Hepatocyte (in vitro differentiated cells): ENCODE data around the gene EAF2. TPM values are rescaled to one million over a fixed set of nuclear protein-coding genes. Genes with fewer than 3 reads are reported as not detected.

ENCODE experiments used
- DNase-seq: peaks from one replicate; pipeline ENCODE4 v3.0.0-alpha.2; 2016; ENCODE audit warnings: low spot score
- H2AFZ ChIP-seq: fragments of 200-600 bp; sonication (generic); 2 replicates; pipeline ENCODE4 v1.6.0; 2016; ENCODE audit warnings: antibody characterized with exemption, mild to moderate bottlenecking
- H3K27ac ChIP-seq: fragments of 200-600 bp; sonication (generic); 2 replicates; pipeline ENCODE4 v1.5.1; 2016; ENCODE audit warnings: mild to moderate bottlenecking
- H3K27me3 ChIP-seq: fragments of 200-600 bp; sonication (generic); 2 replicates; pipeline ENCODE4 v1.6.1; 2016
- H3K36me3 ChIP-seq: fragments of 200-600 bp; sonication (generic); replicated peaks from 2 replicates; pipeline ENCODE4 v1.5.1; 2016; ENCODE audit warnings: low read depth; ENCODE audit not compliant: insufficient read depth
- H3K4me1 ChIP-seq: fragments of 200-600 bp; sonication (generic); 2 replicates; pipeline ENCODE4 v1.5.1; 2016; ENCODE audit warnings: mild to moderate bottlenecking, moderate library complexity; ENCODE audit not compliant: insufficient read depth
- H3K4me2 ChIP-seq: fragments of 200-600 bp; sonication (generic); 2 replicates; pipeline ENCODE4 v1.6.0; 2016
- H3K4me3 ChIP-seq: fragments of 200-600 bp; sonication (generic); 2 replicates; pipeline ENCODE4 v1.5.1; 2016; ENCODE audit warnings: mild to moderate bottlenecking
- H3K79me2 ChIP-seq: fragments of 200-600 bp; sonication (generic); 2 replicates; pipeline ENCODE4 v1.6.0; 2017; ENCODE audit warnings: mild to moderate bottlenecking
- H3K9me2 ChIP-seq: fragments of 200-600 bp; sonication (generic); replicated peaks from 2 replicates; pipeline ENCODE4 v1.6.0; 2017; ENCODE audit warnings: mild to moderate bottlenecking; ENCODE audit not compliant: insufficient read depth
- H3K9me3 ChIP-seq: fragments of 200-600 bp; sonication (generic); 2 replicates; pipeline ENCODE4 v1.5.1; 2016; ENCODE audit warnings: low read depth, mild to moderate bottlenecking
- H4K20me1 ChIP-seq: fragments of 200-600 bp; sonication (generic); 2 replicates; pipeline ENCODE4 v1.6.0; 2016; ENCODE audit warnings: mild to moderate bottlenecking; ENCODE audit not compliant: insufficient read depth, poor library complexity, severe bottlenecking
- EZH2 ChIP-seq: fragments of 200-600 bp; sonication (generic); IDR thresholded peaks from 2 replicates; pipeline ENCODE4 v1.6.1; 2016; ENCODE audit warnings: antibody characterized with exemption, mild to moderate bottlenecking, borderline replicate concordance
- EZH2phosphoT487 ChIP-seq: fragments of 200-600 bp; sonication (generic); IDR thresholded peaks from one replicate; pipeline ENCODE4 v1.6.1; 2018; ENCODE audit warnings: antibody characterized with exemption, mild to moderate bottlenecking, low read depth, moderate library complexity; ENCODE audit not compliant: unreplicated experiment, severe bottlenecking
- WGBS: methylation state at CpG from one replicate; pipeline ENCODE4 v1.1.6; 2016; ENCODE audit warnings: low lambda C conversion rate; ENCODE audit errors: missing lambda C conversion rate; 5-methylcytosine and 5-hydroxymethylcytosine counted together
- polyA plus RNA-seq: library from polyadenylated mRNA; unstranded; fragments of >200 nt; fragmentation: Nextera tagmentation; extraction: Ambion mirVana; gene quantifications from 2 replicates; pipeline ENCODE4 v1.2.1, GENCODE V29; 2016
- total RNA-seq: library from RNA; depleted of rRNA; stranded (reverse); fragments of >200 nt; gene quantifications from 2 replicates; pipeline ENCODE4 v1.2.3, GENCODE V29; 2014
- TF ChIP-seq, protein P1 (sequence below): fragments of 200-600 bp; sonication (generic); IDR thresholded peaks from 2 replicates; pipeline ENCODE4 v1.5.1; 2016; ENCODE audit warnings: antibody characterized with exemption, mild to moderate bottlenecking; ENCODE audit not compliant: poor library complexity

The EAF2 gene
- total and polyA plus RNA-seq, 2 experiments from 2014 or later, result 7.4 to 9.7 TPM

DNA sequence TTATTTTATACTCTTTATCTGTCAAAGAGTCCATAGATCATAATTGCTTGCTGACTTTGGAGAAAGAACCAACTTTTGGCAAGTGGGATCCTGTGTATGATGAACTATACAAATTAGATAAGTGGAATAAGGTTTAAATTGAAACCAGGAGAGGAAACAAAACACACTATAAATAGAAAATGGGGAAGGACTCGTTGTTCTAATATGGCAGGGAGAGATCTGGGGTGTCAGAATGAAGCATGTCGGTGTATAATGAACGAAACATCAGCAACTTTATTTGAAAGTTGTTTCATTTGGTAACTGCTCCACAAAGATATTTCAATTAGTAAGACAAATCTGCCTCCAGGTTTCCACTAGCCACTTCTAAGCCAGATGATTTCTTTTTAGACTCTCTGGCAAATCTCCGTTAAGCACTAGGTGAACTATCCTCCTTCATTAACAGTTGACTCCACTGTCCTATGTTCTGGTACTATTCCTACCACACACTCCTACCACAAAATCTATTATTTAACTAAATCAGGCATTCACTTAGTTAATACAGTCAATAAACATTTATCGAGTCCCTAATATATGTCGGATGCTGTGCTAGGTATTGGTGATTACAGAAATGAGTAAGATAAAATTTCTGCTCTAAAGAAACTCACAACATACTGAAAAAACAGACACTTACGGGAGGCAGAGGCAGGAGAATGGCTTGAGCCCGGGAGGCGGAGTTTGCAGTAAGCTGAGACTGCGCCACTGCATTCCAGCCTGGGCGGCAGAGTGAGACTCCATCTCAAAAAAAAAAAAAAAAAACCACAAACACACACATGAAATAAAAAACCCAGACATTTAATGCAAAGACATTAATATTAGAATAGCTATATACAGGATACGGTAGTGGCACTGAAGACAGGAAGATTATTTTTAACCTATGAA, 79.3 kb downstream of the EAF2 start:
- Histone ChIP-seq H3K9me2 (no peaks in the 10 kb centered on the region), H3K36me3 (no peaks in the 10 kb centered on the region), H4K20me1 (no peaks in the 10 kb centered on the region), H3K4me1 (no peaks in the 10 kb centered on the region), H3K9me3 (no peaks in the 10 kb centered on the region), H2AFZ (no peak overlapping the region), H3K27me3 (no peaks in the 10 kb centered on the region), H3K27ac (no peak overlapping the region), H3K4me2 (no peak overlapping the region), H3K79me2 (no peaks in the 10 kb centered on the region), H3K4me3 (no peak overlapping the region)
- TF ChIP-seq EZH2phosphoT487, result no peak
- TF ChIP-seq, protein P1, sequence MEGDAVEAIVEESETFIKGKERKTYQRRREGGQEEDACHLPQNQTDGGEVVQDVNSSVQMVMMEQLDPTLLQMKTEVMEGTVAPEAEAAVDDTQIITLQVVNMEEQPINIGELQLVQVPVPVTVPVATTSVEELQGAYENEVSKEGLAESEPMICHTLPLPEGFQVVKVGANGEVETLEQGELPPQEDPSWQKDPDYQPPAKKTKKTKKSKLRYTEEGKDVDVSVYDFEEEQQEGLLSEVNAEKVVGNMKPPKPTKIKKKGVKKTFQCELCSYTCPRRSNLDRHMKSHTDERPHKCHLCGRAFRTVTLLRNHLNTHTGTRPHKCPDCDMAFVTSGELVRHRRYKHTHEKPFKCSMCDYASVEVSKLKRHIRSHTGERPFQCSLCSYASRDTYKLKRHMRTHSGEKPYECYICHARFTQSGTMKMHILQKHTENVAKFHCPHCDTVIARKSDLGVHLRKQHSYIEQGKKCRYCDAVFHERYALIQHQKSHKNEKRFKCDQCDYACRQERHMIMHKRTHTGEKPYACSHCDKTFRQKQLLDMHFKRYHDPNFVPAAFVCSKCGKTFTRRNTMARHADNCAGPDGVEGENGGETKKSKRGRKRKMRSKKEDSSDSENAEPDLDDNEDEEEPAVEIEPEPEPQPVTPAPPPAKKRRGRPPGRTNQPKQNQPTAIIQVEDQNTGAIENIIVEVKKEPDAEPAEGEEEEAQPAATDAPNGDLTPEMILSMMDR, result no peak
- no peak for TF ChIP-seq EZH2
- 64% methylated on average over 11 of the region's 12 CpGs for WGBS
- no peak for DNase-seq

DNA sequence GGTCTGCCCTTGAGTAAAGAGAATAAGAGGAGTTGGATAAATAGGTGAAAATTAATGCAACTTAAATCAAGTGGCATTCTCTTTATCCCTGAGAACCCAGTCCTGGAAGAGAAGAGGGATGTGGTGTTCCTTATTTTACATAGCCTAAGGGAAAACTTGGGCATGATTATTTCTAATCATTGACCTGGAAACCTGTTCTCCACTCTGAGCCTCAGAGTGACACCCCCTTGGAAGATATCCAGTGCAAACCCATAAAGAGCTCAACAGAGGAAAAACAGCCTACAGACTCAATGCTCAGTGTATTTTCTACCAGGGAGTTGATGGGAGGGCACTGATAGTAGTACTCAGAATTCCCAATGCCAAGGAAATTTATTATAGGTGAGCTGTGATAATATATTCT, 81.2 kb downstream of the EAF2 start:
- TF ChIP-seq EZH2 (no peak), EZH2phosphoT487 (no peak)
- TF ChIP-seq, protein P1, result no peak
- H3K27ac ChIP-seq, result no peak overlapping the region
- no peaks in the 10 kb centered on the region for H3K4me1 ChIP-seq
- H3K9me2 ChIP-seq, result no peaks in the 10 kb centered on the region
- no peak overlapping the region for H3K4me2 ChIP-seq
- H3K9me3 ChIP-seq, result no peaks in the 10 kb centered on the region
- H4K20me1 ChIP-seq, result no peaks in the 10 kb centered on the region
- H3K27me3 ChIP-seq, result no peaks in the 10 kb centered on the region
- no peak for DNase-seq
- H2AFZ ChIP-seq, result no peak overlapping the region
- H3K36me3 ChIP-seq, result no peaks in the 10 kb centered on the region
- no peaks in the 10 kb centered on the region for H3K79me2 ChIP-seq
- H3K4me3 ChIP-seq, result no peak overlapping the region

DNA sequence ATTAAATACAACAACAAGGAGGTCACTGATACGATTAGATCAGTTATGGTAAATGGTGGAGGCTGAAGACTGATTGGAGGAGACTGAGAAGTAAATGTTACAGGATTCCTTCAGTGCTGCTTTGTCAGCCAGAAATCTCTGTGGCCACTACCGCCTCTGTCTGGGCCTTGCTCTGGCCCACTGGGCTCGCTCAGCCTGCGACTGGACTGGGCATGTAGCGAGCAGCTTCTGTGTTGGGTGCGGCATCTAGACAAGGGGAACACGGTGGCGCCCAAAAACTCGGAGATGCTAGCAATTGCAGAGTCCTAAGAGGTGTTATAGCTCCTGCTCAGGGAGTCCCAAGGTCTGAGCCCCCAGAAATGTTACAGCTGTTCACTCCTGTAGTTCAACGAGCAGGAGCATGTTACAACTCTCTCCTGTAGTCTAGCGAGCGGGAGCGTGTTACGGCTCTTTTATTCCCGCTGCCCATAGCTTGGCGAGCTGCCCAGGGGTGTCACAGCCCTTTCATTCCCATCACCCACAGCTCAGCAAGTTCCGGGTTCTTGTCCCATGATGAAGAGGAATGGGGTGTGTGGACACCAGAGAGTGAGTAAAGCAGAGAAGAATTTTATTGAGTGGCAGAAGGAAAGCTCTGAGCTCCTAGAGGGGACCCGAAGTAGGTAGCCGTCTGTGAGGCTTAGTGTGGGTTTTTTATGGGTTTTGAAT, 83.9 kb downstream of the EAF2 start:
- TF ChIP-seq, protein P1, result no peak
- TF ChIP-seq EZH2phosphoT487, result no peak
- TF ChIP-seq EZH2, result no peak
- DNase-seq, result no peak
- H3K4me3 ChIP-seq, result no peak overlapping the region
- H3K9me2 ChIP-seq, result no peaks in the 10 kb centered on the region
- H2AFZ ChIP-seq, result no peak overlapping the region
- H3K79me2 ChIP-seq, result no peaks in the 10 kb centered on the region
- H4K20me1 ChIP-seq, result no peaks in the 10 kb centered on the region
- H3K27me3 ChIP-seq, result no peaks in the 10 kb centered on the region
- 78% methylated on average over 19 of the region's 19 CpGs for WGBS
- H3K36me3 ChIP-seq, result no peaks in the 10 kb centered on the region
- no peaks in the 10 kb centered on the region for H3K9me3 ChIP-seq
- H3K4me2 ChIP-seq, result no peak overlapping the region
- H3K27ac ChIP-seq, result no peak overlapping the region
- H3K4me1 ChIP-seq, result no peaks in the 10 kb centered on the region
